Fibroblast of gingiva (primary cell): Measurements from ENCODE around the gene PPP1R8.

ENCODE experiments used
- DNase-seq: peaks from one replicate; pipeline ENCODE4 v3.0.0-alpha.2; 2011; ENCODE audit warnings: low read depth

PPP1R8 gene

GRCh38 chr1:27872059-27872801, 41.6 kb downstream of the PPP1R8 start, which contains the start of gene THEMIS2:
Gene THEMIS2, plus strand, starts transcription at chr1:27872544. Its CDS starts 28 bp downstream, at chr1:27872572.
- peak; percentile 46 for DNase-seq

- DNase-seq = peak; percentile 17
These were observed 42.4 kb downstream of the PPP1R8 start for GRCh38 chr1:27872802-27873551.

- no peak for DNase-seq
These were observed 43.2 kb downstream of the PPP1R8 start for GRCh38 chr1:27873671-27874384.

GRCh38 chr1:27876341-27877114, 45.9 kb downstream of the PPP1R8 start:
- DNase-seq = no peak

- DNase-seq = no peak
These were observed 46.5 kb downstream of the PPP1R8 start for GRCh38 chr1:27877115-27877416.

GRCh38 chr1:27878039-27878438, 47.5 kb downstream of the PPP1R8 start:
- no peak for DNase-seq

- DNase-seq = no peak
These were observed 48.3 kb downstream of the PPP1R8 start for GRCh38 chr1:27878787-27879335.

- no peak for DNase-seq
These were observed 48.9 kb downstream of the PPP1R8 start for GRCh38 chr1:27879374-27880082.

GRCh38 chr1:27882543-27882903, 51.9 kb downstream of the PPP1R8 start:
- no peak for DNase-seq

- no peak for DNase-seq
These were observed 53.0 kb downstream of the PPP1R8 start for GRCh38 chr1:27883536-27883935.

- DNase-seq = no peak
These were observed 53.7 kb downstream of the PPP1R8 start for GRCh38 chr1:27884006-27884954.

GRCh38 chr1:27885114-27885528, 54.5 kb downstream of the PPP1R8 start:
- no peak for DNase-seq

- DNase-seq = no peak
These were observed 55.2 kb downstream of the PPP1R8 start for GRCh38 chr1:27885621-27886352.

- no peak for DNase-seq
These were observed 55.7 kb downstream of the PPP1R8 start for GRCh38 chr1:27886353-27886679.

- no peak for DNase-seq
These were observed 56.2 kb downstream of the PPP1R8 start for GRCh38 chr1:27886744-27887143.

GRCh38 chr1:27887215-27888021, 56.8 kb downstream of the PPP1R8 start:
- no peak for DNase-seq

GRCh38 chr1:27889506-27889905, 58.9 kb downstream of the PPP1R8 start:
- no peak for DNase-seq

- DNase-seq = no peak
These were observed 60.8 kb downstream of the PPP1R8 start for GRCh38 chr1:27891196-27891889.
